Stimulated activated naive B cell treated with anti-CD40 and anti-IgM and Interleukin-4, amounts not matched to agents 10 μg/mL and 1 μg/mL and 100 μg/mL, for 72 hours (primary cell): ENCODE measurements around the gene ZNF175.
"Not testable (repeated sequence)": the region's sequence is repeated elsewhere in the genome, so short reads cannot be mapped to it uniquely, and the experiment has no call there.

Source experiments
- ATAC-seq, 2 donors: fragments of 150-1000 bp; cut with Tn5 transposase; replicated peaks; 2 replicates each; pipeline ENCODE4 v1.10.0; 2021; ENCODE audit warnings: moderate library complexity in 1 of 2
- DNase-seq: peaks from one replicate; pipeline ENCODE4 v3.0.0; 2021
- H3K27ac Mint-ChIP-seq: one replicate; pipeline ENCODE4 v1.8.0; 2022; ENCODE audit warnings: mild to moderate bottlenecking, mixed read lengths
- H3K27me3 Mint-ChIP-seq, 2 donors: one replicate each; pipeline ENCODE4 v1.8.0; 2022; ENCODE audit warnings: mixed read lengths in 2 of 2
- H3K36me3 Mint-ChIP-seq, 2 donors: one replicate each; pipeline ENCODE4 v1.8.0; 2022; ENCODE audit warnings: mixed read lengths in 2 of 2, mild to moderate bottlenecking in 1 of 2
- H3K4me1 Mint-ChIP-seq, 2 donors: one replicate each; pipeline ENCODE4 v1.8.0; 2022; ENCODE audit warnings: mixed read lengths in 2 of 2, mild to moderate bottlenecking in 1 of 2
- H3K4me3 Mint-ChIP-seq, 2 donors: one replicate each; pipeline ENCODE4 v1.8.0; 2022; ENCODE audit warnings: mild to moderate bottlenecking in 2 of 2, mixed read lengths in 2 of 2, moderate library complexity in 1 of 2
- H3K9me3 Mint-ChIP-seq, 2 donors: one replicate each; pipeline ENCODE4 v1.8.0; 2022; ENCODE audit warnings: mixed read lengths in 2 of 2, mild to moderate bottlenecking in 1 of 2

Gene ZNF175

DNA sequence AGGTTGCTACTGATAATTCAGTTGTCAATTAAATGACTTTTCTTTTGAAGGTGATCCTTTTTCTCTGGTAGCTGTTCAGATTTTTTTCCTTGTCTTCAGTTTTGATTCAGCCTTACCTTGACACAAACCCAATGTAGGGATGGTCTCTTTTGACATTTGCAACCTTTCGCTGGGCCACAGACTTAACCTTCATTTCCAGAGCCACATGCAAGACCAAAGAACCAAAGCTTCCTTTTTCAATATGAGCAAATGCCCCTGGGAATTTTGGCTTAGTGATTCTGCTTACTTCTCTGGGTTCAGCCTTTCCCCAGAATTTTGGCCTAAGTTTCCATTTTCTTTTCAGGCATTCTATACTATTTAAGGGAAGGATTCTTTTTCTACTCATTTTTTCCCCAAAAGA lies 39.5 kb downstream of the ZNF175 start:
- Mint-ChIP-seq H3K4me3 (peak overlapping the region; percentile 26 to 57), H3K4me1 (peaks cover 62 to 85% of the 10 kb centered on the region in 2 donors), H3K9me3 (peaks cover 6 to 7% of the 10 kb centered on the region in 2 donors), H3K27me3 (peaks cover 0 to 5% of the 10 kb centered on the region in 2 donors), H3K27ac (peak overlapping the region; percentile 59), H3K36me3 (peaks cover 47 to 54% of the 10 kb centered on the region in 2 donors)
- DNase-seq, result peak; percentile 61
- peak; percentile 46 to 55 for ATAC-seq

DNA sequence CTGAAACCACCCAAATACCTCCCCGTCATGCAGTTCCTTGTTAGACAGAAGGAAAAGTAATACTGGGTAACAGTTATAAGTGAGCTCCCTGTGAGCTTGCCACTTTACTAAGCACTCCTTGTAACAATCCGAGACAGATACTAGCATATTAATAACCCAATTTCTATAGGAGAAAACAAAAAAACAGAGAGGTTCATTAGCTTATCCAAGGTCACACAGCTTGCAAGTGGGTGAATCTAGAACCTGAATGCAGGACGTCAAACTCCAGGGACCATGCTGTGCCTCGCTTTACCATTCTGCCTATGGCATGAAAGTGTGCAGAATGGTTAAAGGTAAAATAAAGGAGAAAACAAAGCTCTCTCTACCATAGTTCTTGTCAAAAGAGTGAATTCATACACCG lies 43.7 kb downstream of the ZNF175 start:
- peaks cover 0 to 5% of the 10 kb centered on the region in 2 donors for H3K27me3 Mint-ChIP-seq
- H3K4me3 Mint-ChIP-seq, result no peak overlapping the region
- DNase-seq, result no peak
- no peak overlapping the region for H3K27ac Mint-ChIP-seq
- peaks cover 38 to 73% of the 10 kb centered on the region in 2 donors for H3K4me1 Mint-ChIP-seq
- H3K36me3 Mint-ChIP-seq, result peaks cover 51 to 59% of the 10 kb centered on the region in 2 donors
- H3K9me3 Mint-ChIP-seq, result peaks cover 6 to 7% of the 10 kb centered on the region in 2 donors
- no peak for ATAC-seq

DNA sequence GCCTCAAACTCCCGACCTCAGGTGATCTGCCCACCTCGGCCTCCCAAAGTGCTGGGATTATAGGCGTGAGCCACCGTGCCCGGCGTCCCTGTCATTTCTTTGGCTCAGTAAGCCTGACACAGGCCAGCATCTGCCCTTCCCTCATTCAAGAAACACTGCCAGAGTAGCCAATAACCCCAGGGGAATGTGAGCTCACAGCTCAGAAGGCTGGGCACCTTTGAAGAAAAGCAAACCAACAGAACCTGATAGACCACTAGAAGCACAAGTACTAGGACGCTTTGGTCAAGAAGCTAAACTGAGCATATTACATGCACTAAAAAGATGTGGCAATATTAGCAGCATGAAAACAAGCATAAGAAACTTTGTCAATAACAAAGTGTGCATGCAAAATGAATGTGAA lies 44.9 kb downstream of the ZNF175 start:
- H3K36me3 Mint-ChIP-seq, result peaks cover 53 to 58% of the 10 kb centered on the region in 2 donors
- H3K4me1 Mint-ChIP-seq, result peaks cover 38 to 73% of the 10 kb centered on the region in 2 donors
- H3K27me3 Mint-ChIP-seq, result peaks cover 0 to 5% of the 10 kb centered on the region in 2 donors
- H3K27ac Mint-ChIP-seq, result no peak overlapping the region
- peak; percentile 35 to 38 for ATAC-seq
- H3K4me3 Mint-ChIP-seq, result no peak overlapping the region
- H3K9me3 Mint-ChIP-seq, result peaks cover 6 to 7% of the 10 kb centered on the region in 2 donors
- no peak for DNase-seq

DNA sequence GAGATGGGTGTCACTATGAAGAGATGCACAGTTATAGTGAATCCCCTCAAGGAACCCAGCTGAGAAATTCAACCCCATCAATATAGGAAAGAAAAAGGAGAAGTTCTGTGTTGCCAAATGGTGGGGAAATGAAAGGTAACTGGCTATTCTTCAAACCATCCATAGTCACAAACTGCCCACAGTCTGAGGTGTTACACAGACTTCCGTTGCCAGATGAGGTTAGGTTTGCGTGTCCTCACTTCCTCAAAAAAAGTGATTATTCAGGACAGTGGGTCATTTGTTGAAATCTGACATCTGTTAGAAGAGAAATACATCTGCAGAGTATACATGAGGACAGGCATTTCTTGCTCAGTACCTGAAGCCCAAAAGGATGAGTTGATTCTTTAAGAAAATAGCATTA lies 50.1 kb downstream of the ZNF175 start:
- Mint-ChIP-seq H3K27me3 (no peaks in the 10 kb centered on the region), H3K9me3 (no peaks in the 10 kb centered on the region), H3K36me3 (peaks cover 29 to 51% of the 10 kb centered on the region in 2 donors), H3K4me3 (no peak overlapping the region), H3K4me1 (peaks cover 23 to 45% of the 10 kb centered on the region in 2 donors), H3K27ac (no peak overlapping the region)
- DNase-seq (peak; percentile 54), ATAC-seq (peak; percentile 99 to 100)

DNA sequence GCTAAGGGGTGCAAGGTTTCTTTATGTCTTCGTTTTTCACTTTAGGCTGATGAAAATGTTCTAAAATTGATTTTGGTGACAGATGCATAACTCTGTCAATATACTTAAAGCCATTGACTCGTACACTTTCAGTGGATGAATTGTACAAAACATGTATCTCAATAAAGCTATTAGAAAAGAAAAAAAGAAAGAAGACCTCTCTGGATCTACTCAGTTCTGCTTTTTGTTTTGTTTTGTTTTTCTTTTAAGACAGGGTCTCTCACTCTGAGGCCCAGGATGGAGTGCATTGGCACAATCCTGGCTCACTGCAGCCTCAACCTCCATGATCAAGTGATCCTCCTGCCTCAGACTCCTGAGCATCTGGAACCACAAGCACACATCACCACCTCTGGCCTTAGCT lies 55.6 kb downstream of the ZNF175 start:
- H3K4me3 Mint-ChIP-seq, result peak overlapping the region in 1 of 2 donors; percentile 43
- ATAC-seq (no peak), DNase-seq (no peak)
- H3K27me3 Mint-ChIP-seq, result no peaks in the 10 kb centered on the region
- H3K36me3 Mint-ChIP-seq, result peaks cover 27 to 53% of the 10 kb centered on the region in 2 donors
- H3K9me3 Mint-ChIP-seq, result no peaks in the 10 kb centered on the region
- peaks cover 31 to 42% of the 10 kb centered on the region in 2 donors for H3K4me1 Mint-ChIP-seq
- peak overlapping the region; percentile 27 for H3K27ac Mint-ChIP-seq

DNA sequence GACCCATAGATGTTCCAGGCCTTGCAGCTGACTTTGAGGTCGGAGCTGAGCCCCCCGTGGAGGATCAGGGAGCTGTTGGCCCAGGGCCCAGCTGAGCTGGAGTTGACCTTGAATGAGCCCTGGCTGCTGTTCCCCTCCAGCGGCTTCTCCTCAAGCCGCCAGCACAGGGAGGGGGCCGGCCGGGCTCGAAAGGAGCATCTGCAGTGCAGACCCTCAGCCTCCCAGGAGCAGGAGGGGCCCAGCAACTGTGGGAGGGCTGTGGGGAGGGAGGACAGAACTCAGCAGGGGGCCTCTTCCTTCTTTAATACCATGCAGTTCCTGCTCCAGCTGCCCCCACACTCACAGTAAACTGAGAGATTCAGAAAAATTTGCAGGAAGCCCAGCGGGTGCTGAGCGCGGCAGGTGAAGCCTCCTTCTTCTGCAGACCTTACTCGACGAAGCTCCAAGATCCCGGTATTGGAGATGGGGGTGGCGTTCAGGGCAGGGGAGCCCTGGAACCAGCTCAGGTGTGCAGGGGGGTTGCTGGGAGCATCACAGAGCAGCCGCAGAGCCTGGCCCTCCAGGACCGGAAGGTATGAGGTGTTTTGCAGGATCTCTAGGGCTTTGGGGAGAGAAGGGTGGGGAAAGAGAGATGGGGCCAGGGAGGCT lies 56.5 kb downstream of the ZNF175 start:
- ATAC-seq, result no peak

DNA sequence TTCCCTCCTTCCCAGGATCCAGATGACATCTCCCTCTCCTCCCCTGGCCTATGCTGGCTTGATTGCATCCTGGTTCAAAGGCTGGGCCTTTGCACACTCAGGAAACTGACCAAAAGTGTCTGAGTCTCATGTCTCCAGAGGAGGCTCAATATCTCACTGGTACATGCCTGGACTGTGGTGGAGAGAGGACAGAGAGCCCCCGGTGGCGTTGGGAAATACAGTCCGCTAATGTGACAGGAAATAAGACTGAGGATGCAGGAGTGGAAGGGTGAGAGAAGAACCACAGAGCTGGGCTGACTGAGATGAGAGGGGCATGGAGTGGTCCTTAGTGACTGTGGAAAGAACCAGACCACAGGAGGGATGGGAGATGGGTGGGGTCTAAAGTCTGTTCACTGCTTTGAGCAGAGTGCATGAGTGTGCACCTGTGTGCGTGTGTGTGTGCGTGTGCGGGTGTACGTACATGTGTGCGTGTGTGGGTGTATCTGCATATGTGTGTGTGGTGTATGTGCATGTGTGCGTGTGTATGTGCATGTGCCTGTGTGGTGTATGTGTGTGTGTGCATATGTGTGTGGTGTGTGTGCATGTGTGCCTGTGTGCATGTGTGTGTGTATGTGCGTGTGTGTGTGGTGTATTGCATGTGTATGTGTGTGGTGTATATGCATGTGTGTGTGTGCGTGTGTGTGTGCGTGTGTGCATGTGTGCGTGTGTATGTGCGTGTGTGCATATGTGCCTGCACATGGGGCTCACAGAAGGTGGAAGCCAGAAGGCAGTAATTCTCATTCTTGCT lies 57.3 kb downstream of the ZNF175 start:
- DNase-seq, result no peak
- Mint-ChIP-seq H3K36me3 (peaks cover 21 to 42% of the 10 kb centered on the region in 2 donors), H3K27ac (peak overlapping the region; percentile 37), H3K9me3 (no peaks in the 10 kb centered on the region), H3K4me3 (peak overlapping the region; percentile 0 to 56), H3K4me1 (peaks cover 31 to 42% of the 10 kb centered on the region in 2 donors), H3K27me3 (no peaks in the 10 kb centered on the region)
- no peak for ATAC-seq

More for the DNA sequence above, 56.5 kb downstream of the ZNF175 start:
- H3K36me3 Mint-ChIP-seq, result peaks cover 24 to 48% of the 10 kb centered on the region in 2 donors
- peaks cover 31 to 42% of the 10 kb centered on the region in 2 donors for H3K4me1 Mint-ChIP-seq
- H3K9me3 Mint-ChIP-seq, result no peaks in the 10 kb centered on the region
- peak overlapping the region; percentile 1 for H3K27ac Mint-ChIP-seq
- H3K27me3 Mint-ChIP-seq, result no peaks in the 10 kb centered on the region
- peak overlapping the region; percentile 0 to 1 for H3K4me3 Mint-ChIP-seq
- no peak for DNase-seq

DNA sequence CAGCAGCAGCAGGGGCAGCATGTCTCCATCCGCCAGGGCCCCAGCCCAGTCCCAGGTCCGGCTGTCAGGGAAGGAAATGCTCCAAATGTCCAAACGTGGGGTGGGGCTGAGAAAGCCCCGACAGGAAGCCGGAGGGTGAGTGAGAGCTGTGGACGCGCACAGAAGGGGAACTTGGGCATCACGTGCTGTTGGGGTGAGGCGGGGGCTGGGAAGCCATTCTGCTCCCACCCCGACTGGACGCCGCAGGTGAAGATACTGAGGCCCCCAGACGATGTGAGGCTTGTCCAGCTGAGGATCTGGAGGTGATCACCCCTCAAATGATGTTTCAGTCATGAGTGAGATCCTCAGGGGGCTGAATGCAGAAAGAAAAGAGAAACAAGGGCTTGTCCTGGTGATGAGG lies 59.2 kb downstream of the ZNF175 start, which contains the start of gene SIGLEC5:
Gene SIGLEC5 (minus strand): TSS at position 87 of the 400 bp plus-strand sequence. CDS start 66 bp downstream, at position 21.
- Mint-ChIP-seq H3K4me3 (peak within 1 kb of the TSS; percentile 81 to 88), H3K27ac (peak within 1 kb of the TSS; percentile 95), H3K4me1 (peaks cover 29 to 43% of the 10 kb centered on the region in 2 donors), H3K36me3 (peaks cover 9 to 29% of the 10 kb centered on the region in 2 donors)
- ATAC-seq, result peak; percentile 89 to 90
- not testable (repeated sequence) for DNase-seq, H3K27me3 Mint-ChIP-seq, H3K9me3 Mint-ChIP-seq

DNA sequence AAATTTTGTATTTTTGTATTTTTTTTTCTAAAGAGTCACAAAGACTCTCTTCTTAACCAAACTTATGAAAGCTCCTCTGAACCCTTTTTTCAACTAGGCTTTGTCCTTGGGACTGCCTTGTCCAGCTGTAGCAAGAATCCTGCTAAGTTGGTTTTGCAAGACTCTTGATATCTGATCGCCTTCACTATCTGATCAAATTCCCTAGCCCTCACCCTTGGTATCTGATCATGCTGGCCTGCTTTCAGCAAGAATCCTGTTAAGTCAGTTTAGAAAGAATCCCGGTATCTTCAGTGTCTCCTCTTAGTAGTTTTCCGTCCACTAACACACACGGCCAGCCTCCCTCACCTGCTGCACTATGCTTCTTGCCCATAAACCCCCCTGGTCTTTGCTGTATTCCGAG lies 61.0 kb downstream of the ZNF175 start:
- no peak for ATAC-seq
- peaks cover 0 to 3% of the 10 kb centered on the region in 2 donors for H3K9me3 Mint-ChIP-seq
- no peak for DNase-seq
- H3K4me3 Mint-ChIP-seq, result no peak overlapping the region
- peaks cover 2 to 25% of the 10 kb centered on the region in 2 donors for H3K36me3 Mint-ChIP-seq
- H3K27me3 Mint-ChIP-seq, result no peaks in the 10 kb centered on the region
- H3K27ac Mint-ChIP-seq, result no peak overlapping the region
- peaks cover 26 to 43% of the 10 kb centered on the region in 2 donors for H3K4me1 Mint-ChIP-seq

DNA sequence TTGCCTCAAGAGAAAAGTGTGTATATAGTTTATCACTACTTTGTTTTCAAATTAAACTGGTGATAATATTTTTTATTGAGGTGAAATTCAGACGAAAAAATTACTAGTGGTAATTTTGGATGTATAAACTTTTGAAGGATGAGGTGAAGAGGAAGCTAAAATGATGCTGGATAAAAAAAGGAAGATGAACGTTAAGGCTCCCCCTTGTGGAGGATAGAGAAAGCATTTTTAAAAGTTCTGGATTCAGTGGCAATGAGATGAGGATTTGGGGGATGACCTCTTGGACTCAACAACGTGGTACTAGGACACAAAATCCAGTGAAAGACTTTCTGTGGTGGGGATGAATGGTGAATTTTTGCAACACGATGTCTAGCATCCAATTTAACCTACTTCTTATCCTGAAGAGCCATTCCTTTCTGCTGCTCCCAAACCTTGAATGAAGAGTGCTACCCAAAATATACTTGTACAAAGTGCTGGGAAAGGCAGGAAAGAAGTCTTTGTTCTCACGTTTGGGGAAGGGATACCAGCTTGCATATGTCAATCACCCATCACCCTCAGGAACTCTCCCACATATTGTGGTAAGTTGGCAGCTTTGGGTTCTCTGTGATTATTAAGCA lies 66.4 kb downstream of the ZNF175 start:
- H3K9me3 Mint-ChIP-seq, result peaks cover 0 to 7% of the 10 kb centered on the region in 2 donors
- H3K27me3 Mint-ChIP-seq, result no peaks in the 10 kb centered on the region
- H3K36me3 Mint-ChIP-seq, result peaks cover 4 to 31% of the 10 kb centered on the region in 2 donors
- ATAC-seq, result no peak
- H3K4me1 Mint-ChIP-seq, result peaks cover 19 to 35% of the 10 kb centered on the region in 2 donors
- no peak for DNase-seq
- H3K27ac Mint-ChIP-seq, result no peak overlapping the region
- H3K4me3 Mint-ChIP-seq, result no peak overlapping the region

DNA sequence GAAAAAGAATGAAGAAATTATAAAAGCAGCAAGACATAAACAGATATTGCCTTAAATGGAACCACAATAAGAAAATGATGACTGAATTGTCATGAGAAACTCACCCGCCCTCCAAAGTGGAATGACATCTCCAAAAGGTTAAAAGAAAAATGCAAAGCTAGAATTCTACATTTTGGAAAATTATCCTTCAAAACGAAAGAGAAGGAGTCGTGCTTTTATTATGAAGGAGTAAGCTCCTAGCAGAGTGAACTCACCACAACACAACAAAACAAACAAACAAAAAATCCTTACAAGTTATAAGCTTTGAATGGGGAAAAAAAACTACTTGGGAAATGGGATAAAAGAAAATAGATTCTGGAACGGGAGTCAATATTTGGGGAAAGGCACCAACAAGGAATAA lies 68.8 kb downstream of the ZNF175 start:
- Mint-ChIP-seq H3K4me1 (peaks cover 33 to 46% of the 10 kb centered on the region in 2 donors), H3K36me3 (peaks cover 4 to 48% of the 10 kb centered on the region in 2 donors), H3K9me3 (peaks cover 0 to 7% of the 10 kb centered on the region in 2 donors), H3K27ac (no peak overlapping the region), H3K4me3 (no peak overlapping the region), H3K27me3 (no peaks in the 10 kb centered on the region)
- ATAC-seq (no peak), DNase-seq (no peak)

DNA sequence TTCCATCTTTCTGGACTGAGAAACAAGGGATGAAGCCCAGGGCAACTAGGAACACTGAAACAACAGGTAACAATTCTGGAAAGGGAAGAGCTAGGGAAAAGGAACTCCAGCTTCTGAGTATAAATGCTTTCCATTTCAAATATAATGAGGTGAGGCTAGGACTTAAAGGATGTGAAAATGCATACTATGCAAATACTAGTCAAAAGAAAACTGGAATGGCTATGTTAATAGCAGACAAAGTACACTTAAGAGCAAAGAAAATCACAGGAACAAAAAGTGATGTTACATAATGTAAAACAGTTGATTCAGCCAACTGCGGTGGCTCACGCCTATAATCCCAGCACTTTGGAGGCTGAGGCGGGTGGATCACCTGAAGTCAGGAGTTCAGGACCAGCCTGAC lies 69.3 kb downstream of the ZNF175 start:
- ATAC-seq (no peak), DNase-seq (no peak)
- H3K27ac Mint-ChIP-seq, result no peak overlapping the region
- peaks cover 0 to 7% of the 10 kb centered on the region in 2 donors for H3K9me3 Mint-ChIP-seq
- no peaks in the 10 kb centered on the region for H3K27me3 Mint-ChIP-seq
- H3K4me3 Mint-ChIP-seq, result no peak overlapping the region
- H3K36me3 Mint-ChIP-seq, result peaks cover 4 to 50% of the 10 kb centered on the region in 2 donors
- H3K4me1 Mint-ChIP-seq, result peaks cover 36 to 46% of the 10 kb centered on the region in 2 donors

DNA sequence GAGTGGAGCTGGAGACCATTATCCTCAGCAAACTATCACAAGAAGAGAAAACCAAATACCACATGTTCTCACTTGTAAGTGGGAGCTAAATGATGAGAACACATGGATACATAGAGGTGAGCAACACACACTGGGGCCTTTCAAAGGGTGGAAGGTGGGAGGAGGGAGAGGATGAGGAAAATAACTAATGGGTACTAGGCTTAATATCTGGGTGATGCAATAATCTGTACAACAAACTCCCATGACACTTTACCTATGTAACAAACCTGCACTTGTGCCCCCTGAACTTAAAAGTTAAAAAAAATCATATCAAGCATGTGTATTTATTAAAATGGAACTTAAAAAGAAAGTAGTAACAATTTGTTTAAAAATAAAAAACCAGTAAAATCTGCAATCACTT lies 70.6 kb downstream of the ZNF175 start:
- DNase-seq (no peak), ATAC-seq (no peak)
- Mint-ChIP-seq H3K4me3 (no peak overlapping the region), H3K9me3 (peaks cover 0 to 7% of the 10 kb centered on the region in 2 donors), H3K27me3 (no peaks in the 10 kb centered on the region), H3K36me3 (peaks cover 4 to 48% of the 10 kb centered on the region in 2 donors), H3K27ac (no peak overlapping the region), H3K4me1 (peaks cover 36 to 45% of the 10 kb centered on the region in 2 donors)
